ENCODE data around the gene FAM240B. TPM values are rescaled to one million over a fixed set of nuclear protein-coding genes. Genes with fewer than 3 reads are reported as not detected.

The FAM240B gene
- total RNA-seq, 1 experiment from 2014 or later = not detected

- H3K27me3 ChIP-seq (ENCODE audit: low read length) = no peaks in the 10 kb centered on the region
- H3K36me3 ChIP-seq (ENCODE audit: low read depth, low read length) = no peaks in the 10 kb centered on the region
- TF ChIP-seq EZH2 (IDR thresholded peaks at IDR 0.05; ENCODE audit: low read length, unreplicated experiment) (no peak), EZH2phosphoT487 (IDR thresholded peaks at IDR 0.05; ENCODE audit: borderline replicate concordance, low read length) (no peak)
- TF ChIP-seq, protein P1, sequence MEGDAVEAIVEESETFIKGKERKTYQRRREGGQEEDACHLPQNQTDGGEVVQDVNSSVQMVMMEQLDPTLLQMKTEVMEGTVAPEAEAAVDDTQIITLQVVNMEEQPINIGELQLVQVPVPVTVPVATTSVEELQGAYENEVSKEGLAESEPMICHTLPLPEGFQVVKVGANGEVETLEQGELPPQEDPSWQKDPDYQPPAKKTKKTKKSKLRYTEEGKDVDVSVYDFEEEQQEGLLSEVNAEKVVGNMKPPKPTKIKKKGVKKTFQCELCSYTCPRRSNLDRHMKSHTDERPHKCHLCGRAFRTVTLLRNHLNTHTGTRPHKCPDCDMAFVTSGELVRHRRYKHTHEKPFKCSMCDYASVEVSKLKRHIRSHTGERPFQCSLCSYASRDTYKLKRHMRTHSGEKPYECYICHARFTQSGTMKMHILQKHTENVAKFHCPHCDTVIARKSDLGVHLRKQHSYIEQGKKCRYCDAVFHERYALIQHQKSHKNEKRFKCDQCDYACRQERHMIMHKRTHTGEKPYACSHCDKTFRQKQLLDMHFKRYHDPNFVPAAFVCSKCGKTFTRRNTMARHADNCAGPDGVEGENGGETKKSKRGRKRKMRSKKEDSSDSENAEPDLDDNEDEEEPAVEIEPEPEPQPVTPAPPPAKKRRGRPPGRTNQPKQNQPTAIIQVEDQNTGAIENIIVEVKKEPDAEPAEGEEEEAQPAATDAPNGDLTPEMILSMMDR (conservative IDR thresholded peaks at IDR 0.05; ENCODE audit: low read depth, low read length) = no peak
- POLR2A ChIA-PET (ENCODE audit: unreplicated experiment) = no interaction called here
- no peaks in the 10 kb centered on the region for H3K79me2 ChIP-seq (ENCODE audit: low read length)
- no peak overlapping the region for H3K4me2 ChIP-seq (ENCODE audit: low read length)
- no peaks in the 10 kb centered on the region for H3F3A ChIP-seq (ENCODE audit: low read length, unreplicated experiment)
- H4K20me1 ChIP-seq (ENCODE audit: low read length) = no peaks in the 10 kb centered on the region
- H2AFZ ChIP-seq (ENCODE audit: low read length) = no peak overlapping the region
- no peaks in the 10 kb centered on the region for H3K9me2 ChIP-seq (replicated peaks; ENCODE audit: low read length)
- H3K9ac ChIP-seq (ENCODE audit: low read length) = no peak overlapping the region
- CTCF ChIA-PET = no interaction called here
- no peaks in the 10 kb centered on the region for H3K9me3 ChIP-seq (ENCODE audit: low read length)
- no peak overlapping the region for H3K27ac ChIP-seq (ENCODE audit: low read length)
- ATAC-seq = no peak
- intact Hi-C loops (cut with micrococcal nuclease) = no loop called here
- H3K4me3 ChIP-seq (ENCODE audit: low read length) = no peak overlapping the region
- no peak for DNase-seq
- no peaks in the 10 kb centered on the region for H3K4me1 ChIP-seq (ENCODE audit: insufficient read depth, low read length)
- BruUV-seq (replicated peaks) = no TSS peak
Measured at GRCh38 chr9:38744484-38744883, 24.6 kb upstream of the FAM240B start.

DNA sequence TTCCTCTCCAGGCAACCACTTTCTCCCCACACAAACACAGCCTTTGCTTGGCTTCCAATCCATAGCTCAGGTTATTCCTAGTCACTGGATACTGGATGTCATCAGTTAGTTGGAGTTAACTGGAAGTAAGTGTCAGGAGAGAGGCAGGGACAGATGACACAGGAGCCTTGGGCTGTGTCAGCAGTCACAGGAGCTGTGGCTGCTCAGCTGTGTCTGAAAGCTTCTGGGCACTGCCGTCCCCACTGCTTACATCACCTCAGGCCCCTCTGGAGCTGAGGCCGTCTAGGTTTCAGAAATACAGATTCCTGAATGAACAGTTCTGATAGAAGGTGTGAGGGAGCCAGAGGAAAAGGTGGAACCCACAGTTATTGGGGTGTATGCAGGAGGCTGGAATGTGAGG is 17.3 kb upstream of the FAM240B start:
- no peaks in the 10 kb centered on the region for H3K9me3 ChIP-seq (ENCODE audit: low read length)
- H3K79me2 ChIP-seq (ENCODE audit: low read length) = no peaks in the 10 kb centered on the region
- no peak overlapping the region for H3K27ac ChIP-seq (ENCODE audit: low read length)
- no peaks in the 10 kb centered on the region for H3K9me2 ChIP-seq (replicated peaks; ENCODE audit: low read length)
- H3K27me3 ChIP-seq (ENCODE audit: low read length) = no peaks in the 10 kb centered on the region
- no peaks in the 10 kb centered on the region for H3K4me1 ChIP-seq (ENCODE audit: insufficient read depth, low read length)
- ChIA-PET POLR2A (ENCODE audit: unreplicated experiment) (no interaction called here), CTCF (interaction anchor here (0.6 kb wide), 1 partner anchor 27 kb away, joined by 3 read pairs; no protein-coding TSS in a partner anchor)
- ATAC-seq = no peak
- H3K4me2 ChIP-seq (ENCODE audit: low read length) = no peak overlapping the region
- H3K9ac ChIP-seq (ENCODE audit: low read length) = no peak overlapping the region
- no peak for DNase-seq
- H3K36me3 ChIP-seq (ENCODE audit: low read depth, low read length) = no peaks in the 10 kb centered on the region
- no peak overlapping the region for H3K4me3 ChIP-seq (ENCODE audit: low read length)
- no peak for TF ChIP-seq EZH2 (IDR thresholded peaks at IDR 0.05; ENCODE audit: low read length, unreplicated experiment)
- TF ChIP-seq, protein P1 (conservative IDR thresholded peaks at IDR 0.05; ENCODE audit: low read depth, low read length) = no peak
- TF ChIP-seq EZH2phosphoT487 (IDR thresholded peaks at IDR 0.05; ENCODE audit: borderline replicate concordance, low read length) = no peak
- no peak overlapping the region for H2AFZ ChIP-seq (ENCODE audit: low read length)
- H4K20me1 ChIP-seq (ENCODE audit: low read length) = no peaks in the 10 kb centered on the region
- intact Hi-C loops (cut with micrococcal nuclease) = no loop called here
- no TSS peak for BruUV-seq (replicated peaks)
- no peaks in the 10 kb centered on the region for H3F3A ChIP-seq (ENCODE audit: low read length, unreplicated experiment)

- no peaks in the 10 kb centered on the region for H3K79me2 ChIP-seq (ENCODE audit: low read length)
- no peaks in the 10 kb centered on the region for H4K20me1 ChIP-seq (ENCODE audit: low read length)
- DNase-seq = no peak
- intact Hi-C loops (cut with micrococcal nuclease) = no loop called here
- ChIA-PET CTCF (no interaction called here), POLR2A (ENCODE audit: unreplicated experiment) (no interaction called here)
- BruUV-seq (replicated peaks) = no TSS peak
- no peaks in the 10 kb centered on the region for H3F3A ChIP-seq (ENCODE audit: low read length, unreplicated experiment)
- no peak overlapping the region for H3K9ac ChIP-seq (ENCODE audit: low read length)
- TF ChIP-seq, protein P1 (conservative IDR thresholded peaks at IDR 0.05; ENCODE audit: low read depth, low read length) = no peak
- TF ChIP-seq EZH2phosphoT487 (IDR thresholded peaks at IDR 0.05; ENCODE audit: borderline replicate concordance, low read length) = no peak
- no peak for TF ChIP-seq EZH2 (IDR thresholded peaks at IDR 0.05; ENCODE audit: low read length, unreplicated experiment)
- no peaks in the 10 kb centered on the region for H3K4me1 ChIP-seq (ENCODE audit: insufficient read depth, low read length)
- H3K9me3 ChIP-seq (ENCODE audit: low read length) = no peaks in the 10 kb centered on the region
- no peak overlapping the region for H3K4me2 ChIP-seq (ENCODE audit: low read length)
- H3K9me2 ChIP-seq (replicated peaks; ENCODE audit: low read length) = no peaks in the 10 kb centered on the region
- ATAC-seq = no peak
- H2AFZ ChIP-seq (ENCODE audit: low read length) = no peak overlapping the region
- no peak overlapping the region for H3K27ac ChIP-seq (ENCODE audit: low read length)
- no peaks in the 10 kb centered on the region for H3K27me3 ChIP-seq (ENCODE audit: low read length)
- no peaks in the 10 kb centered on the region for H3K36me3 ChIP-seq (ENCODE audit: low read depth, low read length)
- no peak overlapping the region for H3K4me3 ChIP-seq (ENCODE audit: low read length)
Measured at GRCh38 chr9:38734831-38735230, 14.9 kb upstream of the FAM240B start.
